ENCODE data around the gene ZDHHC7.

GRCh38 chr16:84930298-84931106 is 80.8 kb downstream of the ZDHHC7 start:
- TF ChIP-seq CTCF (IDR thresholded peaks at IDR 0.05) (no peak), POLR2AphosphoS5 (IDR thresholded peaks at IDR 0.05) (no peak)
